Tibial nerve (tissue), 4 donors: ENCODE measurements around the gene AMOTL2. TPM values are rescaled to one million over a fixed set of nuclear protein-coding genes. Genes with fewer than 3 reads are reported as not detected.

ENCODE experiments used
- DNase-seq, 2 donors: peaks; one replicate each; pipeline ENCODE4 v3.0.0-alpha.2; 2019; ENCODE audit warnings: low spot score in 2 of 2
- H3K27ac ChIP-seq, 4 donors: fragments of 200-600 bp; sonication (generic) in 3 of 4; one replicate each; pipeline ENCODE4 v1.5.1; 2017 to 2019; ENCODE audit warnings: mild to moderate bottlenecking in 1 of 4
- H3K27me3 ChIP-seq, 2 donors: fragments of 200-600 bp; sonication (generic) in 1 of 2; one replicate each; pipeline versions ENCODE4 v1.5.1 to v1.6.0; 2017 to 2019
- H3K36me3 ChIP-seq, 3 donors: fragments of 200-600 bp; sonication (generic); one replicate each; pipeline ENCODE4 v1.5.1; 2018 to 2019
- H3K4me1 ChIP-seq, 4 donors: fragments of 200-600 bp; sonication (generic) in 3 of 4; one replicate each; pipeline ENCODE4 v1.5.1; 2017 to 2019
- H3K4me3 ChIP-seq, 4 donors: fragments of 200-600 bp; sonication (generic) in 3 of 4; one replicate each; pipeline ENCODE4 v1.5.1; 2017 to 2019; ENCODE audit warnings: mild to moderate bottlenecking in 1 of 4, moderate library complexity in 1 of 4
- H3K9me3 ChIP-seq, 4 donors: fragments of 200-600 bp; sonication (generic) in 3 of 4; one replicate each; pipeline ENCODE4 v1.5.1; 2017 to 2019
- CTCF ChIP-seq, 5 experiments: fragments of 200-600 bp in 3 of 5; fragments of 450-650 bp in 2 of 5; sonication (generic) in 3 of 5; IDR thresholded peaks; one replicate each; pipeline ENCODE4 v1.5.1; 2016 to 2019; ENCODE audit warnings: antibody characterized with exemption in 5 of 5, mild to moderate bottlenecking in 3 of 5, moderate library complexity in 2 of 5
- EP300 ChIP-seq, 2 donors: sonication (generic); formaldehyde crosslinking; IDR thresholded peaks; one replicate each; pipeline ENCODE4 v1.6.1; 2017; ENCODE audit warnings: antibody characterized with exemption in 2 of 2, mild to moderate bottlenecking in 1 of 2
- POLR2A ChIP-seq, 2 donors: fragments of 450-650 bp; IDR thresholded peaks; one replicate each; pipeline ENCODE4 v1.6.1; 2017; ENCODE audit warnings: antibody characterized with exemption in 2 of 2, mild to moderate bottlenecking in 2 of 2, moderate library complexity in 2 of 2
- WGBS, 2 donors: methylation state at CpG; one replicate each; pipeline ENCODE4 v1.1.5; 2018; 5-methylcytosine and 5-hydroxymethylcytosine counted together
- total RNA-seq, 4 donors: library from RNA; depleted of rRNA; stranded (reverse); fragments of >200 nt; gene quantifications; one replicate each; pipeline ENCODE4 v1.1.0, GENCODE V29; 2016

AMOTL2 gene
- total RNA-seq, 4 donors from 2014 or later, result 216 to 337 (median 255) TPM

- DNase-seq, result no peak
- Histone ChIP-seq H3K27me3 (no peaks in the 10 kb centered on the region), H3K4me3 (no peak overlapping the region), H3K9me3 (no peaks in the 10 kb centered on the region), H3K36me3 (peaks cover 9 to 91% (median 21%) of the 10 kb centered on the region in 3 donors), H3K27ac (peak overlapping the region; percentile 56 to 100 (median 90)), H3K4me1 (peaks cover 38 to 100% (median 97%) of the 10 kb centered on the region in 4 donors)
- WGBS, 2 donors, result 58 to 65% methylated on average over 13 of the region's 13 CpGs
- TF ChIP-seq CTCF (IDR thresholded peaks at IDR 0.05), result no peak
- no peak for TF ChIP-seq EP300 (IDR thresholded peaks at IDR 0.05)
- no peak for TF ChIP-seq POLR2A (IDR thresholded peaks at IDR 0.05)
Observed at GRCh38 chr3:134366221-134366927, 7.9 kb downstream of the AMOTL2 start.

- H3K9me3 ChIP-seq, result no peaks in the 10 kb centered on the region
- no peaks in the 10 kb centered on the region for H3K27me3 ChIP-seq
- no peak overlapping the region for H3K4me3 ChIP-seq
- H3K36me3 ChIP-seq, result peaks cover 3 to 91% (median 21%) of the 10 kb centered on the region in 3 donors
- TF ChIP-seq EP300 (IDR thresholded peaks at IDR 0.05), result no peak
- TF ChIP-seq CTCF (IDR thresholded peaks at IDR 0.05), result no peak
- TF ChIP-seq POLR2A (IDR thresholded peaks at IDR 0.05), result no peak
- H3K27ac ChIP-seq, result peak overlapping the region; percentile 56 to 100 (median 90)
- H3K4me1 ChIP-seq, result peaks cover 34 to 100% (median 97%) of the 10 kb centered on the region in 4 donors
- 67 to 87% methylated on average over 4 of the region's 4 CpGs for WGBS, 2 donors
- DNase-seq, result no peak
Observed at GRCh38 chr3:134365766-134366065, 8.5 kb downstream of the AMOTL2 start.

GRCh38 chr3:134364936-134365765 is 9.1 kb downstream of the AMOTL2 start:
- no peaks in the 10 kb centered on the region for H3K9me3 ChIP-seq
- H3K4me3 ChIP-seq, result peak overlapping the region in 1 of 4 donors; percentile 40
- H3K4me1 ChIP-seq, result peaks cover 32 to 100% (median 97%) of the 10 kb centered on the region in 4 donors
- 41 to 44% methylated on average over 8 of the region's 8 CpGs for WGBS, 2 donors
- peaks cover 0 to 91% (median 21%) of the 10 kb centered on the region in 3 donors for H3K36me3 ChIP-seq
- TF ChIP-seq EP300 (IDR thresholded peaks at IDR 0.05) (no peak), POLR2A (IDR thresholded peaks at IDR 0.05) (no peak), CTCF (IDR thresholded peaks at IDR 0.05) (no peak)
- peak overlapping the region; percentile 56 to 100 (median 90) for H3K27ac ChIP-seq
- DNase-seq, result no peak
- H3K27me3 ChIP-seq, result no peaks in the 10 kb centered on the region

GRCh38 chr3:134364061-134364935 is 9.9 kb downstream of the AMOTL2 start:
- H3K27ac ChIP-seq, result peak overlapping the region; percentile 82 to 100 (median 94)
- DNase-seq, result peak; percentile 88 to 89
- peak overlapping the region; percentile 4 to 40 (median 25) for H3K4me3 ChIP-seq
- H3K27me3 ChIP-seq, result no peaks in the 10 kb centered on the region
- H3K9me3 ChIP-seq, result no peaks in the 10 kb centered on the region
- TF ChIP-seq POLR2A (IDR thresholded peaks at IDR 0.05) (peak in 1 of 2 donors; percentile 21), CTCF (IDR thresholded peaks at IDR 0.05) (no peak), EP300 (IDR thresholded peaks at IDR 0.05) (peak; percentile 80 to 92)
- peaks cover 0 to 91% (median 21%) of the 10 kb centered on the region in 3 donors for H3K36me3 ChIP-seq
- peaks cover 28 to 100% (median 97%) of the 10 kb centered on the region in 4 donors for H3K4me1 ChIP-seq
- WGBS, 2 donors, result 0 to 1% methylated on average over 36 to 37 of the region's 37 CpGs
